WI38 (cell line): ENCODE measurements around the gene IKZF1.
"Not testable (repeated sequence)": the region's sequence is repeated elsewhere in the genome, so short reads cannot be mapped to it uniquely, and the experiment has no call there.

Experiments used
- H3K4me3 ChIP-seq: 2 replicates; pipeline ENCODE4 v1.5.1; 2011; ENCODE audit warnings: low read depth, mild to moderate bottlenecking, control low read depth, low read length
- CTCF ChIP-seq: IDR thresholded peaks from 2 replicates; pipeline ENCODE4 v1.5.1; 2012; ENCODE audit warnings: low read depth, mild to moderate bottlenecking, control low read depth, low read length

The IKZF1 gene

GRCh38 chr7:50335795-50336754 is 31.6 kb downstream of the IKZF1 start:
- no peak for TF ChIP-seq CTCF
- H3K4me3 ChIP-seq, result no peak overlapping the region

- TF ChIP-seq CTCF, result no peak
- H3K4me3 ChIP-seq, result no peak overlapping the region
Measured at GRCh38 chr7:50336894-50337703, 32.6 kb downstream of the IKZF1 start.

- not testable (repeated sequence) for H3K4me3 ChIP-seq
Measured at GRCh38 chr7:50339472-50339871, 35.0 kb downstream of the IKZF1 start.

GRCh38 chr7:50339990-50340500 is 35.5 kb downstream of the IKZF1 start:
- TF ChIP-seq CTCF, result no peak
- H3K4me3 ChIP-seq, result no peak overlapping the region

- H3K4me3 ChIP-seq, result no peak overlapping the region
- TF ChIP-seq CTCF, result no peak
Measured at GRCh38 chr7:50341724-50342123, 37.2 kb downstream of the IKZF1 start.

- no peak overlapping the region for H3K4me3 ChIP-seq
Measured at GRCh38 chr7:50342616-50343114, 38.1 kb downstream of the IKZF1 start.

More at GRCh38 chr7:50342616-50343114, 38.1 kb downstream of the IKZF1 start:
- TF ChIP-seq CTCF, result no peak
